HEK293 (cell line): ENCODE measurements around the gene WNT6.

Experiments
- GLIS1 ChIP-seq: fragments of 450-650 bp; formaldehyde crosslinking; IDR thresholded peaks from 2 replicates; pipeline ENCODE4 v1.5.1; 2016; ENCODE audit warnings: missing biosample characterization, missing genetic modification characterization
- ZNF121 ChIP-seq: fragments of 450-650 bp; formaldehyde crosslinking; IDR thresholded peaks from 2 replicates; pipeline ENCODE4 v1.5.1; 2016; ENCODE audit warnings: missing biosample characterization, missing genetic modification characterization
- ZNF175 ChIP-seq: fragments of 450-650 bp; formaldehyde crosslinking; IDR thresholded peaks from 2 replicates; pipeline ENCODE4 v1.5.1; 2016; ENCODE audit warnings: missing biosample characterization, missing genetic modification characterization
- ZNF521 ChIP-seq: fragments of 450-650 bp; formaldehyde crosslinking; IDR thresholded peaks from 2 replicates; pipeline ENCODE4 v1.5.1; 2017; ENCODE audit warnings: missing biosample characterization, mild to moderate bottlenecking, missing genetic modification characterization
- ZNF768 ChIP-seq: fragments of 450-650 bp; formaldehyde crosslinking; IDR thresholded peaks from 2 replicates; pipeline ENCODE4 v1.5.1; 2018; ENCODE audit warnings: missing biosample characterization, mild to moderate bottlenecking, missing genetic modification characterization
- TF ChIP-seq, protein P1 (sequence below): fragments of 450-650 bp; formaldehyde crosslinking; IDR thresholded peaks from 2 replicates; pipeline ENCODE4 v1.5.1; 2016; ENCODE audit warnings: missing biosample characterization, missing genetic modification characterization
- TF ChIP-seq, protein P2 (sequence below): fragments of 450-650 bp; formaldehyde crosslinking; IDR thresholded peaks from 2 replicates; pipeline ENCODE4 v1.5.1; 2016; ENCODE audit warnings: missing biosample characterization, missing genetic modification characterization
- TF ChIP-seq, protein P3 (sequence below): fragments of 450-650 bp; formaldehyde crosslinking; IDR thresholded peaks from 2 replicates; pipeline ENCODE4 v1.5.1; 2016; ENCODE audit warnings: missing biosample characterization, missing genetic modification characterization

DNA sequence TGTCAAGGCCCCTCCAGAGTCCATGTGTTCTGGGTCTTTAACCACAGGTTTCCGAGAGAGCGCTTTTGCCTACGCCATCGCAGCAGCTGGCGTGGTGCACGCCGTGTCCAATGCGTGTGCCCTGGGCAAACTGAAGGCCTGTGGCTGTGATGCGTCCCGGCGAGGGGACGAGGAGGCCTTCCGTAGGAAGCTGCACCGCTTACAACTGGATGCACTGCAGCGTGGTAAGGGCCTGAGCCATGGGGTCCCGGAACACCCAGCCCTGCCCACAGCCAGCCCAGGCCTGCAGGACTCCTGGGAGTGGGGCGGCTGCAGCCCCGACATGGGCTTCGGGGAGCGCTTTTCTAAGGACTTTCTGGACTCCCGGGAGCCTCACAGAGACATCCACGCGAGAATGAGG, 30.3 kb downstream of the WNT6 start:
- TF ChIP-seq, protein P1, sequence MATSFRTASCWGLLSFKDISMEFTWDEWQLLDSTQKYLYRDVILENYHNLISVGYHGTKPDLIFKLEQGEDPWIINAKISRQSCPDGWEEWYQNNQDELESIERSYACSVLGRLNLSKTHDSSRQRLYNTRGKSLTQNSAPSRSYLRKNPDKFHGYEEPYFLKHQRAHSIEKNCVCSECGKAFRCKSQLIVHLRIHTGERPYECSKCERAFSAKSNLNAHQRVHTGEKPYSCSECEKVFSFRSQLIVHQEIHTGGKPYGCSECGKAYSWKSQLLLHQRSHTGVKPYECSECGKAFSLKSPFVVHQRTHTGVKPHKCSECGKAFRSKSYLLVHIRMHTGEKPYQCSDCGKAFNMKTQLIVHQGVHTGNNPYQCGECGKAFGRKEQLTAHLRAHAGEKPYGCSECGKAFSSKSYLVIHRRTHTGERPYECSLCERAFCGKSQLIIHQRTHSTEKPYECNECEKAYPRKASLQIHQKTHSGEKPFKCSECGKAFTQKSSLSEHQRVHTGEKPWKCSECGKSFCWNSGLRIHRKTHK (tag by site-specific recombination): no peak
- TF ChIP-seq, protein P2, sequence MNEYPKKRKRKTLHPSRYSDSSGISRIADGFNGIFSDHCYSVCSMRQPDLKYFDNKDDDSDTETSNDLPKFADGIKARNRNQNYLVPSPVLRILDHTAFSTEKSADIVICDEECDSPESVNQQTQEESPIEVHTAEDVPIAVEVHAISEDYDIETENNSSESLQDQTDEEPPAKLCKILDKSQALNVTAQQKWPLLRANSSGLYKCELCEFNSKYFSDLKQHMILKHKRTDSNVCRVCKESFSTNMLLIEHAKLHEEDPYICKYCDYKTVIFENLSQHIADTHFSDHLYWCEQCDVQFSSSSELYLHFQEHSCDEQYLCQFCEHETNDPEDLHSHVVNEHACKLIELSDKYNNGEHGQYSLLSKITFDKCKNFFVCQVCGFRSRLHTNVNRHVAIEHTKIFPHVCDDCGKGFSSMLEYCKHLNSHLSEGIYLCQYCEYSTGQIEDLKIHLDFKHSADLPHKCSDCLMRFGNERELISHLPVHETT (tag by site-specific recombination): no peak
- TF ChIP-seq ZNF521 (tag by site-specific recombination): no peak
- TF ChIP-seq ZNF121 (tag by site-specific recombination): no peak
- TF ChIP-seq GLIS1: no peak
- TF ChIP-seq ZNF175 (tag by site-specific recombination): no peak
- TF ChIP-seq ZNF768 (tag by site-specific recombination): no peak
- TF ChIP-seq, protein P3, sequence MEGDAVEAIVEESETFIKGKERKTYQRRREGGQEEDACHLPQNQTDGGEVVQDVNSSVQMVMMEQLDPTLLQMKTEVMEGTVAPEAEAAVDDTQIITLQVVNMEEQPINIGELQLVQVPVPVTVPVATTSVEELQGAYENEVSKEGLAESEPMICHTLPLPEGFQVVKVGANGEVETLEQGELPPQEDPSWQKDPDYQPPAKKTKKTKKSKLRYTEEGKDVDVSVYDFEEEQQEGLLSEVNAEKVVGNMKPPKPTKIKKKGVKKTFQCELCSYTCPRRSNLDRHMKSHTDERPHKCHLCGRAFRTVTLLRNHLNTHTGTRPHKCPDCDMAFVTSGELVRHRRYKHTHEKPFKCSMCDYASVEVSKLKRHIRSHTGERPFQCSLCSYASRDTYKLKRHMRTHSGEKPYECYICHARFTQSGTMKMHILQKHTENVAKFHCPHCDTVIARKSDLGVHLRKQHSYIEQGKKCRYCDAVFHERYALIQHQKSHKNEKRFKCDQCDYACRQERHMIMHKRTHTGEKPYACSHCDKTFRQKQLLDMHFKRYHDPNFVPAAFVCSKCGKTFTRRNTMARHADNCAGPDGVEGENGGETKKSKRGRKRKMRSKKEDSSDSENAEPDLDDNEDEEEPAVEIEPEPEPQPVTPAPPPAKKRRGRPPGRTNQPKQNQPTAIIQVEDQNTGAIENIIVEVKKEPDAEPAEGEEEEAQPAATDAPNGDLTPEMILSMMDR: no peak
